PFSK-1 (cell line): ENCODE results near the gene QPCT.

Experiments used
- FOXP2 ChIP-seq: optimal IDR thresholded peaks from 2 replicates; pipeline ENCODE3; 2011; ENCODE audit warnings: borderline replicate concordance, control low read depth, inconsistent platforms; ENCODE audit not compliant: insufficient read depth; ENCODE audit errors: extremely low read length, extremely low read depth
- POLR2AphosphoS5 ChIP-seq: IDR thresholded peaks from 2 replicates; pipeline ENCODE4 v1.6.1; 2012; ENCODE audit warnings: low read depth, mild to moderate bottlenecking, control low read depth, low read length, moderate library complexity
- SIN3A ChIP-seq: IDR thresholded peaks from 2 replicates; pipeline ENCODE4 v1.6.1; 2012; ENCODE audit warnings: mild to moderate bottlenecking, low read length, moderate library complexity, borderline replicate concordance; ENCODE audit not compliant: insufficient read depth
- TAF1 ChIP-seq: IDR thresholded peaks from 2 replicates; pipeline ENCODE4 v1.6.1; 2012; ENCODE audit warnings: low read length, control low read depth, borderline replicate concordance; ENCODE audit not compliant: insufficient read depth
- TF ChIP-seq, protein P1 (sequence below), 2 experiments: IDR thresholded peaks; 2 replicates each; pipeline versions ENCODE4 v1.6.1 to v1.8.0; 2011 to 2012; ENCODE audit warnings: low read depth in 2 of 2, low read length in 2 of 2, control low read depth in 1 of 2, inconsistent platforms in 1 of 2, mild to moderate bottlenecking in 1 of 2, moderate library complexity in 1 of 2; ENCODE audit not compliant: insufficient read depth in 1 of 2

QPCT gene

DNA sequence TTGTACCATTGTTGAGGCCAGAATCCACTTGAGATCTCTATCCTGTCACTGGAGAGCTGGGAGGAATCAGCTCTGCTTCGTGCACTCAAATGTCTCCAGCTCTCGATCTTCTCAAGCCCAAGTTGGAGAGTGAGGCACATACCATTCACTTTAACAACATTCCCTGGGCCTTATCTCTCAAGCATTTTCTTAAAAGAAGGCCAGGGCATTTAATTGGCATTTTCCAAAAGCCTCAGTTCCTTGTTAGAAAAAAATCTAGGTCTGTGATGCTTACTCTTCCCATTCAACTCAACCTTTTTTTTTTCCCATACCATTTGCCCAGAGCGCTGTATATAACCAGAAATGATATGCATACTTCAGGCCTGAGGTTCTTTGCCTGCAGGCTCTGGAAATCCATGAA is 10.1 kb downstream of the QPCT start:
- TF ChIP-seq TAF1 (no peak), POLR2AphosphoS5 (no peak), SIN3A (no peak), FOXP2 (no peak)
- TF ChIP-seq, protein P1, sequence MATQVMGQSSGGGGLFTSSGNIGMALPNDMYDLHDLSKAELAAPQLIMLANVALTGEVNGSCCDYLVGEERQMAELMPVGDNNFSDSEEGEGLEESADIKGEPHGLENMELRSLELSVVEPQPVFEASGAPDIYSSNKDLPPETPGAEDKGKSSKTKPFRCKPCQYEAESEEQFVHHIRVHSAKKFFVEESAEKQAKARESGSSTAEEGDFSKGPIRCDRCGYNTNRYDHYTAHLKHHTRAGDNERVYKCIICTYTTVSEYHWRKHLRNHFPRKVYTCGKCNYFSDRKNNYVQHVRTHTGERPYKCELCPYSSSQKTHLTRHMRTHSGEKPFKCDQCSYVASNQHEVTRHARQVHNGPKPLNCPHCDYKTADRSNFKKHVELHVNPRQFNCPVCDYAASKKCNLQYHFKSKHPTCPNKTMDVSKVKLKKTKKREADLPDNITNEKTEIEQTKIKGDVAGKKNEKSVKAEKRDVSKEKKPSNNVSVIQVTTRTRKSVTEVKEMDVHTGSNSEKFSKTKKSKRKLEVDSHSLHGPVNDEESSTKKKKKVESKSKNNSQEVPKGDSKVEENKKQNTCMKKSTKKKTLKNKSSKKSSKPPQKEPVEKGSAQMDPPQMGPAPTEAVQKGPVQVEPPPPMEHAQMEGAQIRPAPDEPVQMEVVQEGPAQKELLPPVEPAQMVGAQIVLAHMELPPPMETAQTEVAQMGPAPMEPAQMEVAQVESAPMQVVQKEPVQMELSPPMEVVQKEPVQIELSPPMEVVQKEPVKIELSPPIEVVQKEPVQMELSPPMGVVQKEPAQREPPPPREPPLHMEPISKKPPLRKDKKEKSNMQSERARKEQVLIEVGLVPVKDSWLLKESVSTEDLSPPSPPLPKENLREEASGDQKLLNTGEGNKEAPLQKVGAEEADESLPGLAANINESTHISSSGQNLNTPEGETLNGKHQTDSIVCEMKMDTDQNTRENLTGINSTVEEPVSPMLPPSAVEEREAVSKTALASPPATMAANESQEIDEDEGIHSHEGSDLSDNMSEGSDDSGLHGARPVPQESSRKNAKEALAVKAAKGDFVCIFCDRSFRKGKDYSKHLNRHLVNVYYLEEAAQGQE (IDR thresholded peaks at IDR 0.05; ENCODE audit: insufficient read depth in 1 of 2, low read depth in 2 of 2, low read length in 2 of 2) = no peak

DNA sequence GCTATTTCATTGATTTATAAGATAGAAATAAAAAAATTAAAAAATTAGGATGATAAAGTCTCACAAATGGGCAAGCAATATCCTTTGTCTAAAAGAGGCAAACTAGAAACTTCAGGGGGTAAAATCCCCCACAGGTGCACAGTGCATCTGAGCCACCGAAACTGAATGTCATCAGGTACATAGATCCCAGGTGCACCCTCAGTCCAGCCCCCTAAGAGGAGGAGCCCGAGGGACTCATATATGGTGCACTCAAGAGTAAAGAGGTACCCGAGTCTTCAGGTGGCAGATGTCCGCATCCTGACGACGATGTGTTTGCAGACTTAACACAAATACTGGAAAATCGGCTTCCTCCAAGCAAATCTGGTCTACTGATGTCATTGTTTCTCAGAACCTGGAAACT is 11.3 kb downstream of the QPCT start:
- TF ChIP-seq, protein P1 (IDR thresholded peaks at IDR 0.05; ENCODE audit: insufficient read depth in 1 of 2, low read depth in 2 of 2, low read length in 2 of 2) = no peak
- TF ChIP-seq POLR2AphosphoS5 (no peak), TAF1 (no peak), FOXP2 (no peak), SIN3A (no peak)

DNA sequence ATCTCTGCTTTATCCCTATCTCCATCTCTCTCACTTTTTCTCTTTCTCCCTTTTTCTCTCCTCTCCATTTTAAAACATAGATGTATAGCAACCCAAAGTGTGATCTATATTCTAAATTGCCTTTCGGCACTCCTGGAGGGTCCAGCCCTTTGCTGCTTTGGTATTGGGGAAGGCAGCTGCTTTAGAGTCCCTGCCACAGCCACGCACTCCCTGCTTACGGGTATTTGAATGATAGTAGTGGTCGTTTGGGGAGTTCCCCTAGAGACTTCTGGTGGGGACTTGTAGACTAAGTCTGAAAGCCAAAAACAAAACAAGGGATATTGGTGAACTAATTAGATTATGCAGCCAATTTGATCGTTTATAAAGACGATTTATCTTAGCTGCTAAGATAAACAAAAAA is 11.9 kb downstream of the QPCT start:
- TF ChIP-seq, protein P1 (IDR thresholded peaks at IDR 0.05; ENCODE audit: insufficient read depth in 1 of 2, low read depth in 2 of 2, low read length in 2 of 2) = no peak
- TF ChIP-seq FOXP2 = no peak
- no peak for TF ChIP-seq TAF1
- TF ChIP-seq SIN3A = no peak
- no peak for TF ChIP-seq POLR2AphosphoS5

DNA sequence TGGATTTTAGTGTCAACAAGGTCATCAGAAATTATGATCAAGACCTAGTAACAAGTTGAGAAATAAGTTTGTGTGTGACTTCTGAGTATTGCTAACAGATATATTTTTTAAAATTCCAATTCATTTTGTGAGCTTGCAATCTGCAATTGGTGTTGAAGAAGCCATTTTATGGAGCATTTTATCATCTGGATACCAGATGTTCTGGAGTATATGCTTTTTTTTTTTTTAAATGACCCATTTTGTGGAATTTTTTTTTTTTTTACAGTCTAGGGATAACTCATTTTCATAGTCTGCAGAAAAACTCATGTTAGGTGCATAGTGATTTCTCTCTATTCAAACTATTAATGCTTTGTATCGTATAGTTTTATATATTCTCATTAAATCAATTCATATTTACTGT is 12.6 kb downstream of the QPCT start:
- TF ChIP-seq SIN3A (no peak), POLR2AphosphoS5 (no peak), TAF1 (no peak), FOXP2 (no peak)
- TF ChIP-seq, protein P1 (IDR thresholded peaks at IDR 0.05; ENCODE audit: insufficient read depth in 1 of 2, low read depth in 2 of 2, low read length in 2 of 2) = no peak

DNA sequence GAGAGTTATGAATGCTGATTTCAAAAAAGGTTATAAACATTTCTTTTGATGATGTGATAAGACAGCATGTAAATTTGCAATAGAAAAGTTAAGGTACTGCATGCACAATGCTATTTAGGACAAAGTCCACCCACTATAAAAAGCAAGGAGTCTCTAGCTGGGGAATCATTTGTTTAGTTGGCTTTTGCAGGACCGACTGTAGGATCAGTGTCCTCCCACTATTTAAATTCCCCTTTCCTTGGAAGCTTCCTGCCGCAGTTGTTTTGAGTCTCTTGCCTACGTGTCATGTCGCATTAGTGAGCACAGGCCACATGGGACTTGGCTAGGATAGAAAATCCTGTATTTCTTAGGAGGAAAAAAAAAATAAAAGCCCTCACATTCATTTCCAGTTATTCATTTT is 13.1 kb downstream of the QPCT start:
- no peak for TF ChIP-seq FOXP2
- no peak for TF ChIP-seq SIN3A
- no peak for TF ChIP-seq TAF1
- no peak for TF ChIP-seq POLR2AphosphoS5
- TF ChIP-seq, protein P1 (IDR thresholded peaks at IDR 0.05; ENCODE audit: insufficient read depth in 1 of 2, low read depth in 2 of 2, low read length in 2 of 2) = no peak
